Liver (tissue), 9 donors: ENCODE results near the gene XDH. TPM values are rescaled to one million over a fixed set of nuclear protein-coding genes. Genes with fewer than 3 reads are reported as not detected.

Experiments used
- DNase-seq: peaks from one replicate; pipeline ENCODE4 v3.0.0-alpha.2; 2017; ENCODE audit warnings: low spot score
- H3K27ac ChIP-seq, 2 donors: one replicate each; pipeline ENCODE4 v1.7.0; 2013; ENCODE audit warnings: inconsistent platforms in 2 of 2, low read length in 2 of 2, control low read depth in 1 of 2, low read depth in 1 of 2, mild to moderate bottlenecking in 1 of 2
- H3K27me3 ChIP-seq, 4 donors: one replicate each; pipeline versions ENCODE4 v1.6.1 to v1.7.0; 2013; ENCODE audit warnings: low read length in 3 of 4, inconsistent platforms in 1 of 4, mild to moderate bottlenecking in 1 of 4, moderate library complexity in 1 of 4; ENCODE audit not compliant: control insufficient read depth in 4 of 4, insufficient read depth in 4 of 4
- H3K36me3 ChIP-seq, 4 donors: one replicate each; pipeline versions ENCODE4 v1.6.1 to v1.7.0; 2013; ENCODE audit warnings: low read length in 3 of 4, mild to moderate bottlenecking in 3 of 4, low read depth in 1 of 4, moderate library complexity in 1 of 4; ENCODE audit not compliant: control insufficient read depth in 4 of 4, insufficient read depth in 3 of 4
- H3K4me1 ChIP-seq, 4 donors: one replicate each; pipeline versions ENCODE4 v1.6.1 to v1.7.0; 2013; ENCODE audit warnings: low read length in 3 of 4, mild to moderate bottlenecking in 3 of 4, moderate library complexity in 1 of 4; ENCODE audit not compliant: control insufficient read depth in 4 of 4, insufficient read depth in 4 of 4
- H3K4me3 ChIP-seq, 3 donors: one replicate each; pipeline versions ENCODE4 v1.6.1 to v1.7.0; 2013; ENCODE audit warnings: low read length in 3 of 3, control low read depth in 1 of 3, low read depth in 1 of 3, mild to moderate bottlenecking in 1 of 3
- H3K9ac ChIP-seq, 2 donors: one replicate each; pipeline ENCODE4 v1.7.0; 2013; ENCODE audit warnings: low read length in 2 of 2, mild to moderate bottlenecking in 2 of 2, moderate library complexity in 2 of 2, control low read depth in 1 of 2, low read depth in 1 of 2
- H3K9me3 ChIP-seq, 4 donors: one replicate each; pipeline versions ENCODE4 v1.6.1 to v1.7.0; 2013; ENCODE audit warnings: low read length in 3 of 4; ENCODE audit not compliant: control insufficient read depth in 4 of 4
- EGR1 ChIP-seq, 2 donors: IDR thresholded peaks; 2 replicates each; pipeline ENCODE4 v1.6.1; 2016 to 2018; ENCODE audit warnings: antibody characterized with exemption in 2 of 2, low read depth in 2 of 2
- FOXA2 ChIP-seq: IDR thresholded peaks from 2 replicates; pipeline ENCODE4 v1.6.1; 2016; ENCODE audit warnings: antibody characterized with exemption
- GABPA ChIP-seq, 2 donors: IDR thresholded peaks in 1 of 2; conservative IDR thresholded peaks in 1 of 2; 2 replicates each; pipeline ENCODE4 v1.6.1; 2016; ENCODE audit warnings: antibody characterized with exemption in 2 of 2, mild to moderate bottlenecking in 1 of 2, moderate library complexity in 1 of 2
- HNF4A ChIP-seq, 2 donors: conservative IDR thresholded peaks; 2 replicates each; pipeline ENCODE4 v1.6.1; 2016; ENCODE audit warnings: antibody characterized with exemption in 2 of 2, mild to moderate bottlenecking in 2 of 2
- HNF4G ChIP-seq: IDR thresholded peaks from 2 replicates; pipeline ENCODE4 v1.6.1; 2016; ENCODE audit warnings: antibody characterized with exemption
- JUND ChIP-seq, 2 donors: IDR thresholded peaks; 2 replicates each; pipeline ENCODE4 v1.6.1; 2016; ENCODE audit warnings: antibody characterized with exemption in 2 of 2
- NR2F2 ChIP-seq: IDR thresholded peaks from 2 replicates; pipeline ENCODE4 v1.6.1; 2016; ENCODE audit warnings: antibody characterized with exemption
- RAD21 ChIP-seq, 2 donors: IDR thresholded peaks; 2 replicates each; pipeline ENCODE4 v1.6.1; 2016; ENCODE audit warnings: antibody characterized with exemption in 2 of 2, mild to moderate bottlenecking in 2 of 2
- RXRA ChIP-seq, 2 donors: IDR thresholded peaks; 2 replicates each; pipeline ENCODE4 v1.6.1; 2017 to 2018; ENCODE audit warnings: antibody characterized with exemption in 2 of 2, mild to moderate bottlenecking in 1 of 2
- SP1 ChIP-seq: IDR thresholded peaks from 2 replicates; pipeline ENCODE4 v1.6.1; 2018; ENCODE audit warnings: antibody characterized with exemption, mild to moderate bottlenecking
- TAF1 ChIP-seq: conservative IDR thresholded peaks from 2 replicates; pipeline ENCODE4 v1.6.1; 2016; ENCODE audit warnings: antibody characterized with exemption, mild to moderate bottlenecking
- YY1 ChIP-seq: IDR thresholded peaks from 2 replicates; pipeline ENCODE4 v1.6.1; 2016; ENCODE audit warnings: antibody characterized with exemption, mild to moderate bottlenecking
- WGBS: extraction: QIAGEN DNeasy Blood & Tissue Kit; methylation state at CpG from one replicate; pipeline ENCODE4 v1.1.7; 2013; 5-methylcytosine and 5-hydroxymethylcytosine counted together
- polyA plus RNA-seq, 2 donors: library from polyadenylated mRNA; stranded (reverse) in 1 of 2; unstranded in 1 of 2; fragments of 200-250 nt in 1 of 2; fragments of >200 nt in 1 of 2; fragmentation: Nextera tagmentation in 1 of 2; extraction: Ambion mirVana in 1 of 2; gene quantifications; one replicate each; pipeline versions ENCODE4 v1.2.1 to v1.2.3, GENCODE V29; 2013 to 2015
- total RNA-seq, 2 donors: library from RNA; depleted of rRNA; stranded (reverse); fragments of >200 nt; gene quantifications; one replicate each; pipeline ENCODE4 v1.2.3, GENCODE V29; 2014
- TF ChIP-seq, protein P1 (sequence below): fragments of 150-350 bp; IDR thresholded peaks from 2 replicates; pipeline ENCODE4 v1.5.1; 2017; ENCODE audit warnings: improper control_type of control experiment, low read depth, low read length; ENCODE audit not compliant: missing input control
- TF ChIP-seq, protein P2 (sequence below): IDR thresholded peaks from 2 replicates; pipeline ENCODE4 v1.6.1; 2016; ENCODE audit warnings: antibody characterized with exemption
- TF ChIP-seq, protein P3 (sequence below): IDR thresholded peaks from 2 replicates; pipeline ENCODE4 v1.6.1; 2016; ENCODE audit warnings: antibody characterized with exemption, mild to moderate bottlenecking
- TF ChIP-seq, protein P4 (sequence below): IDR thresholded peaks from 2 replicates; pipeline ENCODE4 v1.6.1; 2016; ENCODE audit warnings: antibody characterized with exemption
- TF ChIP-seq, protein P5 (sequence below): IDR thresholded peaks from 2 replicates; pipeline ENCODE4 v1.6.1; 2016; ENCODE audit warnings: antibody characterized with exemption
- donor health status: healthy.
- donor health status: healthy.
- donor health status: healthy.
- donor health status: healthy.
- donor health status: healthy.

The XDH gene
- total and polyA plus RNA-seq, 4 donors = 6.8 to 76.6 (median 12.0) TPM

DNA sequence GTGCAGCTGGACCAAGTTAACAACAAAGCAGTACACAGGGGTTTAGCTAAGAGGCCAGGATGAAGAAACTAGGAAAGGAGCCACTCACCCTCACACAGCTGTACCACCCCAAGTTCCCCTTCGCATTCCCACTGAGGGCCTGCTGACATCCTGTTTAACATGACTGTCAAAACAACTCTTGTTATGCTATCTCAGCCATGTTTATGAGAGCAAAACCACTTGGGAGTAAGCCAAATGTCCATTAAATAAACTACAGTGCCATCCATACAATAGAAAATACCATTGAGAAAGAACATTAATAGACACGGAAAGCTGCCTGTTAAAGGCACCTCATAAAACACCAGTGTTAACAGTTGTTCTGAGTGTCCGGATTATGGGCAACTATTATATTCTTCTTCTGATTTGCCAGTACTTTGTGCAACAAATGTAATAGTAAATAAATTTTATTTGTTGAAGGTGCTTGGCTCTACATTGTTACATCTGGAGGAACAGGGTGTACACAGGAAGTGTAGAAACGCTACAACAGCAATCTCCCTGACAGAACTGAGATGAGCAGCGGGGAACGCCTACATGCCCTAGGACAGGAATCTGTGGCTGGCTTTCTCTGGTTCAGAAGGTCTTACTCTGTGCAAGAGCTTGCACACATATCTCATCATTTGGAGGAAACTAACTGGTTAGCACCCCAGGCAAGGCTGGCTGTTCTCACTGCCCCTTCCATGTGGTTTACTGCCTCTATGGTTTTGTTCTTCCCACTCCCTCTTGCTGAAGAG is 95.0 kb downstream of the XDH start:
- H3K27ac ChIP-seq = no peak overlapping the region
- peaks cover 0 to 6% (median 2%) of the 10 kb centered on the region in 4 donors for H3K4me1 ChIP-seq
- no peaks in the 10 kb centered on the region for H3K36me3 ChIP-seq
- H3K4me3 ChIP-seq = no peak overlapping the region
- 69% methylated on average over 6 of the region's 6 CpGs for WGBS
- H3K9me3 ChIP-seq = no peaks in the 10 kb centered on the region
- no peak for DNase-seq
- TF ChIP-seq HNF4A (conservative IDR thresholded peaks at IDR 0.05) = no peak
- TF ChIP-seq YY1 = peak; percentile 34
- no peak for TF ChIP-seq TAF1
- no peak for TF ChIP-seq FOXA2
- TF ChIP-seq JUND (IDR thresholded peaks at IDR 0.05) = no peak
- no peak for TF ChIP-seq SP1
- no peaks in the 10 kb centered on the region for H3K27me3 ChIP-seq
- no peak overlapping the region for H3K9ac ChIP-seq

DNA sequence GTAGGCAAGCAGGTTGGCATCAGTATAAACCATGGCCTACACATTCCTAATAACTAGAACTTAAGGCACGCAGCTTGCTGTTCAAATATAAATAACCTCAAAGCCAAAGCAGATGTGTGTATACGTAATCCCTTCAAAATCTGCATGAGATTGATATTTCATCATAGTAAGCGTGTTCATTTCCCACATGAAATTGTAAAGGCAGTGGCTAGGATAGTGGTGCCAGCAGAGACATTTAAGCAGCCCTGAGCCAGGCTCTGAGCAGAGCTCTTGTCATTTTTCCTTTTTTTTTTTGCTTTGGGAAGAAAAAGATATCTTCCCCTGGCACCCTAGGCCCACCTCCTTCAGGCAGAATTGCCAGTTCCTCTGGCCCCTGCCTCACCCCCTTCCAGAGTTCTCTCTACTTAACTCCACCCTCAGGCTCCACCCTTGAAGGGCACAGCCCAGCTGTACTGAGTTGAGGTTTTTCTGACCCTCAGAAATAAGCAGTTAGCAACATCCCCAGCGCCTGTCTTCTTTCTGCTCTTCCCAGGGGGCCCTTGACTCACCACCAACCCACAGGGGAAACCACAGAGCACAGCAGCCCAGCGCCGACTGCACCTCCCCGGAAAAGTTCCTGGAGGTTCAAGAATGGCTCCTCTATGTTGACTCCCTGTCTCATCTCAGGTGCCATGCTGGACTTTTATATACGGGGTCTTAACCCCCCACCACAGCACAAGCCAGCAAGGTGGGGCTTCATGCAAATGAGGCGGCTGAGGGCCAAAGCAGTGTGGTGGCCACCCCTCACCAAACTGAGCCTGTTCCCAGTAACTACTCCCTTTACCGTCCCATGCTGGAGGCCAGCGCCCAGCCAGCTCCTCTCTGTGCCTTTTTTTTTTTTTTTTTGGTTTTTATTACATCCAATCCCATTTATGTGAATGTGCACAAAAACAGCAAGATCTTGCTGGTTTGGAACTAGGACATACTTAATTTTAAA is 95.9 kb downstream of the XDH start:
- Histone ChIP-seq H3K9ac (no peak overlapping the region), H3K27ac (no peak overlapping the region), H3K4me1 (peaks cover 0 to under 1% (median 0%) of the 10 kb centered on the region in 4 donors), H3K9me3 (no peaks in the 10 kb centered on the region), H3K4me3 (no peak overlapping the region), H3K27me3 (no peaks in the 10 kb centered on the region), H3K36me3 (no peaks in the 10 kb centered on the region)
- TF ChIP-seq, protein P1, sequence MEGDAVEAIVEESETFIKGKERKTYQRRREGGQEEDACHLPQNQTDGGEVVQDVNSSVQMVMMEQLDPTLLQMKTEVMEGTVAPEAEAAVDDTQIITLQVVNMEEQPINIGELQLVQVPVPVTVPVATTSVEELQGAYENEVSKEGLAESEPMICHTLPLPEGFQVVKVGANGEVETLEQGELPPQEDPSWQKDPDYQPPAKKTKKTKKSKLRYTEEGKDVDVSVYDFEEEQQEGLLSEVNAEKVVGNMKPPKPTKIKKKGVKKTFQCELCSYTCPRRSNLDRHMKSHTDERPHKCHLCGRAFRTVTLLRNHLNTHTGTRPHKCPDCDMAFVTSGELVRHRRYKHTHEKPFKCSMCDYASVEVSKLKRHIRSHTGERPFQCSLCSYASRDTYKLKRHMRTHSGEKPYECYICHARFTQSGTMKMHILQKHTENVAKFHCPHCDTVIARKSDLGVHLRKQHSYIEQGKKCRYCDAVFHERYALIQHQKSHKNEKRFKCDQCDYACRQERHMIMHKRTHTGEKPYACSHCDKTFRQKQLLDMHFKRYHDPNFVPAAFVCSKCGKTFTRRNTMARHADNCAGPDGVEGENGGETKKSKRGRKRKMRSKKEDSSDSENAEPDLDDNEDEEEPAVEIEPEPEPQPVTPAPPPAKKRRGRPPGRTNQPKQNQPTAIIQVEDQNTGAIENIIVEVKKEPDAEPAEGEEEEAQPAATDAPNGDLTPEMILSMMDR = no peak
- no peak for TF ChIP-seq NR2F2
- TF ChIP-seq, protein P2, sequence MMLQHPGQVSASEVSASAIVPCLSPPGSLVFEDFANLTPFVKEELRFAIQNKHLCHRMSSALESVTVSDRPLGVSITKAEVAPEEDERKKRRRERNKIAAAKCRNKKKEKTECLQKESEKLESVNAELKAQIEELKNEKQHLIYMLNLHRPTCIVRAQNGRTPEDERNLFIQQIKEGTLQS = no peak
- TF ChIP-seq HNF4G = no peak
- no peak for TF ChIP-seq RXRA (IDR thresholded peaks at IDR 0.05)
- no peak for TF ChIP-seq GABPA (IDR thresholded peaks at IDR 0.05 in 1 of 2, conservative IDR thresholded peaks at IDR 0.05 in 1 of 2)
- TF ChIP-seq RAD21 (IDR thresholded peaks at IDR 0.05) = no peak
- no peak for DNase-seq
- WGBS = 80% methylated on average over 11 of the region's 11 CpGs

DNA sequence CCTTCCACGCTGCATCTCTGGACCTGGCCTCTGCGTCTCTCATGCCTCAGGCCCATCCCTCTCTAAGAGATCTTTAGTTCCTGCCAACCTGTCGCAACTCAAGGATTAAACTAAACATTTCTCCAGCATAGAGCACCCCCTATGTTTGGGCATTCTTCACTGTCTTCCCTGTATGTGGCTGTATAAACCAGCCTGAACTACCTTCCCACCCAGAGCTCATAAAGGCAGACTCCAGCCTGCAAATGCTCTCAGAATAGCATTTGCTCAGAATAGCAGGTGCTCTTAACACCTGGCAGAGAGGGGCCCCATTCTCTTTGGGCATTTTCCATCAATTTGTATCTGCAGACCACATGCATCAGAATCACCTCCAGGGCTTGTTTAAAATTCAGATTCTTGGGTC is 97.1 kb downstream of the XDH start:
- no peak overlapping the region for H3K9ac ChIP-seq
- 54% methylated on average over 3 of the region's 3 CpGs for whole genome bisulfite sequencing
- TF ChIP-seq, protein P2 = no peak
- TF ChIP-seq TAF1 (no peak), EGR1 (IDR thresholded peaks at IDR 0.05; ENCODE audit: low read depth in 2 of 2) (no peak), GABPA (IDR thresholded peaks at IDR 0.05 in 1 of 2, conservative IDR thresholded peaks at IDR 0.05 in 1 of 2) (no peak), YY1 (no peak), RXRA (IDR thresholded peaks at IDR 0.05) (no peak), SP1 (no peak), FOXA2 (no peak), HNF4G (no peak), NR2F2 (no peak), HNF4A (conservative IDR thresholded peaks at IDR 0.05) (no peak)
- TF ChIP-seq, protein P3, sequence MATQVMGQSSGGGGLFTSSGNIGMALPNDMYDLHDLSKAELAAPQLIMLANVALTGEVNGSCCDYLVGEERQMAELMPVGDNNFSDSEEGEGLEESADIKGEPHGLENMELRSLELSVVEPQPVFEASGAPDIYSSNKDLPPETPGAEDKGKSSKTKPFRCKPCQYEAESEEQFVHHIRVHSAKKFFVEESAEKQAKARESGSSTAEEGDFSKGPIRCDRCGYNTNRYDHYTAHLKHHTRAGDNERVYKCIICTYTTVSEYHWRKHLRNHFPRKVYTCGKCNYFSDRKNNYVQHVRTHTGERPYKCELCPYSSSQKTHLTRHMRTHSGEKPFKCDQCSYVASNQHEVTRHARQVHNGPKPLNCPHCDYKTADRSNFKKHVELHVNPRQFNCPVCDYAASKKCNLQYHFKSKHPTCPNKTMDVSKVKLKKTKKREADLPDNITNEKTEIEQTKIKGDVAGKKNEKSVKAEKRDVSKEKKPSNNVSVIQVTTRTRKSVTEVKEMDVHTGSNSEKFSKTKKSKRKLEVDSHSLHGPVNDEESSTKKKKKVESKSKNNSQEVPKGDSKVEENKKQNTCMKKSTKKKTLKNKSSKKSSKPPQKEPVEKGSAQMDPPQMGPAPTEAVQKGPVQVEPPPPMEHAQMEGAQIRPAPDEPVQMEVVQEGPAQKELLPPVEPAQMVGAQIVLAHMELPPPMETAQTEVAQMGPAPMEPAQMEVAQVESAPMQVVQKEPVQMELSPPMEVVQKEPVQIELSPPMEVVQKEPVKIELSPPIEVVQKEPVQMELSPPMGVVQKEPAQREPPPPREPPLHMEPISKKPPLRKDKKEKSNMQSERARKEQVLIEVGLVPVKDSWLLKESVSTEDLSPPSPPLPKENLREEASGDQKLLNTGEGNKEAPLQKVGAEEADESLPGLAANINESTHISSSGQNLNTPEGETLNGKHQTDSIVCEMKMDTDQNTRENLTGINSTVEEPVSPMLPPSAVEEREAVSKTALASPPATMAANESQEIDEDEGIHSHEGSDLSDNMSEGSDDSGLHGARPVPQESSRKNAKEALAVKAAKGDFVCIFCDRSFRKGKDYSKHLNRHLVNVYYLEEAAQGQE = no peak
- TF ChIP-seq, protein P4, sequence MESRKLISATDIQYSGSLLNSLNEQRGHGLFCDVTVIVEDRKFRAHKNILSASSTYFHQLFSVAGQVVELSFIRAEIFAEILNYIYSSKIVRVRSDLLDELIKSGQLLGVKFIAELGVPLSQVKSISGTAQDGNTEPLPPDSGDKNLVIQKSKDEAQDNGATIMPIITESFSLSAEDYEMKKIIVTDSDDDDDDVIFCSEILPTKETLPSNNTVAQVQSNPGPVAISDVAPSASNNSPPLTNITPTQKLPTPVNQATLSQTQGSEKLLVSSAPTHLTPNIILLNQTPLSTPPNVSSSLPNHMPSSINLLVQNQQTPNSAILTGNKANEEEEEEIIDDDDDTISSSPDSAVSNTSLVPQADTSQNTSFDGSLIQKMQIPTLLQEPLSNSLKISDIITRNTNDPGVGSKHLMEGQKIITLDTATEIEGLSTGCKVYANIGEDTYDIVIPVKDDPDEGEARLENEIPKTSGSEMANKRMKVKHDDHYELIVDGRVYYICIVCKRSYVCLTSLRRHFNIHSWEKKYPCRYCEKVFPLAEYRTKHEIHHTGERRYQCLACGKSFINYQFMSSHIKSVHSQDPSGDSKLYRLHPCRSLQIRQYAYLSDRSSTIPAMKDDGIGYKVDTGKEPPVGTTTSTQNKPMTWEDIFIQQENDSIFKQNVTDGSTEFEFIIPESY = no peak
- TF ChIP-seq, protein P5, sequence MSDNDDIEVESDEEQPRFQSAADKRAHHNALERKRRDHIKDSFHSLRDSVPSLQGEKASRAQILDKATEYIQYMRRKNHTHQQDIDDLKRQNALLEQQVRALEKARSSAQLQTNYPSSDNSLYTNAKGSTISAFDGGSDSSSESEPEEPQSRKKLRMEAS = no peak

More for the DNA sequence above, 97.1 kb downstream of the XDH start:
- H3K27ac ChIP-seq = no peak overlapping the region
- H3K27me3 ChIP-seq = no peaks in the 10 kb centered on the region
- DNase-seq = peak; percentile 1
- no peak overlapping the region for H3K4me3 ChIP-seq
- no peaks in the 10 kb centered on the region for H3K4me1 ChIP-seq
- H3K36me3 ChIP-seq = no peaks in the 10 kb centered on the region
- no peaks in the 10 kb centered on the region for H3K9me3 ChIP-seq
